Keratinocyte (primary cell): ENCODE results near the gene RIC3. TPM values are rescaled to one million over a fixed set of nuclear protein-coding genes. Genes with fewer than 3 reads are reported as not detected.

Experiments
- DNase-seq: peaks from one replicate; pipeline ENCODE4 v3.0.0-alpha.2; 2011; ENCODE audit warnings: low read depth, missing footprints, low spot score
- FAIRE-seq: peaks from 2 replicates; lab custom pipeline; 2011; peaks lifted over from hg19 to GRCh38; lab: Jason Lieb, UNC
- H2AFZ ChIP-seq: 2 replicates; pipeline ENCODE4 v1.6.0; 2012; ENCODE audit warnings: low read length, control low read depth, inconsistent platforms; ENCODE audit not compliant: control insufficient read depth
- H3K27ac ChIP-seq: 2 replicates; pipeline ENCODE4 v1.5.1; 2011; ENCODE audit warnings: low read length; ENCODE audit not compliant: control insufficient read depth, insufficient read depth
- H3K27me3 ChIP-seq: 3 replicates; pipeline ENCODE4 v1.6.0; 2011; ENCODE audit warnings: low read length; ENCODE audit not compliant: control insufficient read depth, insufficient read depth; ENCODE audit errors: extremely low read depth
- H3K36me3 ChIP-seq, 2 experiments: 2 replicates in 1 of 2; 3 replicates in 1 of 2; pipeline ENCODE4 v1.5.1; 2011; ENCODE audit warnings: low read length in 2 of 2, mild to moderate bottlenecking in 1 of 2; ENCODE audit not compliant: control insufficient read depth in 2 of 2, insufficient read depth in 2 of 2; ENCODE audit errors: extremely low read depth in 1 of 2
- H3K4me1 ChIP-seq: 3 replicates; pipeline ENCODE4 v1.5.1; 2011; ENCODE audit warnings: low read length; ENCODE audit not compliant: control insufficient read depth, insufficient read depth; ENCODE audit errors: extremely low read depth
- H3K4me2 ChIP-seq: 3 replicates; pipeline ENCODE4 v1.6.0; 2011; ENCODE audit warnings: low read depth, low read length; ENCODE audit not compliant: control insufficient read depth, insufficient read depth; ENCODE audit errors: extremely low read depth
- H3K4me3 ChIP-seq, 3 experiments: fragments of 200-600 bp in 1 of 3; sonication (generic) in 1 of 3; 2 replicates in 2 of 3; 3 replicates in 1 of 3; pipeline ENCODE4 v1.5.1; 2011 to 2016; ENCODE audit warnings: low read length in 3 of 3, mild to moderate bottlenecking in 3 of 3, control low read depth in 2 of 3, inconsistent platforms in 1 of 3, low read depth in 1 of 3, mixed read lengths in 1 of 3, mixed run types in 1 of 3, moderate library complexity in 1 of 3; ENCODE audit not compliant: control insufficient read depth in 2 of 3, insufficient read depth in 2 of 3; ENCODE audit errors: extremely low read depth in 1 of 3
- H3K79me2 ChIP-seq: 2 replicates; pipeline ENCODE4 v1.6.0; 2012; ENCODE audit warnings: low read length; ENCODE audit not compliant: control insufficient read depth, insufficient read depth
- H3K9ac ChIP-seq: 3 replicates; pipeline ENCODE4 v1.6.0; 2011; ENCODE audit warnings: low read length; ENCODE audit not compliant: control insufficient read depth, insufficient read depth; ENCODE audit errors: extremely low read depth
- H3K9me1 ChIP-seq: 3 replicates; pipeline ENCODE4 v1.6.0; 2011; ENCODE audit warnings: low read length; ENCODE audit not compliant: control insufficient read depth, insufficient read depth; ENCODE audit errors: extremely low read depth
- H3K9me3 ChIP-seq: 2 replicates; pipeline ENCODE4 v1.5.1; 2012; ENCODE audit warnings: low read depth, low read length; ENCODE audit not compliant: control insufficient read depth
- H4K20me1 ChIP-seq: 3 replicates; pipeline ENCODE4 v1.6.0; 2011; ENCODE audit warnings: low read length; ENCODE audit not compliant: control insufficient read depth, insufficient read depth; ENCODE audit errors: extremely low read depth
- CTCF ChIP-seq, 3 experiments: IDR thresholded peaks in 1 of 3; conservative IDR thresholded peaks in 1 of 3; optimal IDR thresholded peaks in 1 of 3; 2 replicates in 2 of 3; 3 replicates in 1 of 3; pipeline versions ENCODE3 to v1.5.1; 2011; ENCODE audit warnings: low read length in 3 of 3, mild to moderate bottlenecking in 3 of 3, moderate library complexity in 2 of 3, control low read depth in 1 of 3, inconsistent platforms in 1 of 3; ENCODE audit not compliant: insufficient read depth in 2 of 3; ENCODE audit errors: extremely low read depth in 1 of 3
- EZH2 ChIP-seq: IDR thresholded peaks from one replicate; pipeline ENCODE4 v1.6.1; 2012; ENCODE audit warnings: inconsistent platforms, mild to moderate bottlenecking, low read length, moderate library complexity
- dilution Hi-C: fragments of 300-500 bp; cut with MboI; formaldehyde crosslinking; loops from one replicate; pipeline ENCODE4 v1.7.0; 2020; ENCODE audit warnings: low sequenced_read_pairs; ENCODE audit not compliant: extremely low pct_ligation_motif_present
- polyA plus RNA-seq, 5 experiments: library from polyadenylated mRNA; depleted of rRNA in 3 of 5; stranded (reverse) in 3 of 5; stranded (forward) in 1 of 5; unstranded in 1 of 5; fragments of >200 nt; gene quantifications; 1 replicate in 1 of 5; 2 replicates in 3 of 5; 3 replicates in 1 of 5; pipeline versions ENCODE4 v1.2.1 to v1.2.3, GENCODE V29; 2011 to 2012; ENCODE audit warnings: missing spikeins in 2 of 5, low read depth in 1 of 5, low replicate concordance in 1 of 5

The RIC3 gene
- polyA plus RNA-seq, 1 donor (not counting 4 experiments of a cell fraction or from before 2014, with no cell fraction given), result 2.5 TPM

- FAIRE-seq (no peak), DNase-seq (no peak)
- H3K4me3 ChIP-seq, result no peak overlapping the region
- H3K4me2 ChIP-seq, result no peak overlapping the region
- TF ChIP-seq CTCF (optimal IDR thresholded peaks at IDR 0.05 in 1 of 3, IDR thresholded peaks at IDR 0.05 in 1 of 3, conservative IDR thresholded peaks at IDR 0.05 in 1 of 3; ENCODE audit: extremely low read depth in 1 of 3, insufficient read depth in 2 of 3, low read length in 3 of 3), result no peak
- TF ChIP-seq EZH2, result no peak
- H4K20me1 ChIP-seq, result no peaks in the 10 kb centered on the region
- no peaks in the 10 kb centered on the region for H3K9me1 ChIP-seq
- no peak overlapping the region for H3K9ac ChIP-seq
- no peaks in the 10 kb centered on the region for H3K9me3 ChIP-seq
- H2AFZ ChIP-seq, result no peak overlapping the region
- no peaks in the 10 kb centered on the region for H3K36me3 ChIP-seq
- H3K79me2 ChIP-seq, result no peaks in the 10 kb centered on the region
- H3K27ac ChIP-seq, result no peak overlapping the region
- dilution Hi-C loops, result no loop called here
- H3K4me1 ChIP-seq, result peaks cover 5% of the 10 kb centered on the region
- H3K27me3 ChIP-seq, result no peaks in the 10 kb centered on the region
These were observed 77.1 kb downstream of the RIC3 start for GRCh38 chr11:8091721-8092120.

- Histone ChIP-seq H3K27ac (no peak overlapping the region), H3K27me3 (no peaks in the 10 kb centered on the region), H3K4me2 (no peak overlapping the region), H3K9ac (no peak overlapping the region), H3K4me3 (no peak overlapping the region), H3K79me2 (no peaks in the 10 kb centered on the region), H3K36me3 (no peaks in the 10 kb centered on the region), H3K9me3 (no peaks in the 10 kb centered on the region), H4K20me1 (no peaks in the 10 kb centered on the region), H3K9me1 (no peaks in the 10 kb centered on the region), H2AFZ (no peak overlapping the region), H3K4me1 (peaks cover 5% of the 10 kb centered on the region)
- dilution Hi-C loops, result no loop called here
- DNase-seq (no peak), FAIRE-seq (no peak)
- TF ChIP-seq CTCF (optimal IDR thresholded peaks at IDR 0.05 in 1 of 3, IDR thresholded peaks at IDR 0.05 in 1 of 3, conservative IDR thresholded peaks at IDR 0.05 in 1 of 3; ENCODE audit: extremely low read depth in 1 of 3, insufficient read depth in 2 of 3, low read length in 3 of 3) (peak; percentile 59 to 64 (median 63)), EZH2 (no peak)
These were observed 78.1 kb downstream of the RIC3 start for GRCh38 chr11:8090756-8091155.
